ENCODE measurements around the gene SUGCT. TPM values are rescaled to one million over a fixed set of nuclear protein-coding genes. Genes with fewer than 3 reads are reported as not detected.

SUGCT gene
- total and polyA plus RNA-seq, 2 of the 8 experiments (the other 6 are each of a cell fraction or from before 2014, with no cell fraction given): 2.8 to 5.4 TPM

DNA sequence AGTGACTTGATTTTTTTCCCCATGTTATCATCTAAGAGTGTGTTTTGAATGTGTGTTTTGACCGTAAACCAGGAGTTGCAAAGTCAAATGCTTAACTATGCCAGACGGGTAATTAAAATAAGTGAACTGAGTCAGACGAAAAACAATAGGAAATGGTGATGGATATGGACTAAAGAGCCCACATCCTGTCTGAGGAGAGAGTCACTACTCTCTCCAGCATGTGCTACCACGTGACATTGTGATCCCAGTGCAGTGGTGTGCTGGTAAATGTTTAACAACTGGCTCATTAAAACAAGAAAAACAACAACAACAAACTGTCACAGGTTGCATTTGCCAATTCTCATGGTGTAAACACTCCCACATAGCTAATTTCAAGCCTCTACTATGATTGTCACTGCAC, 164.3 kb downstream of the SUGCT start:
- peak; percentile 65 for FAIRE-seq
- Histone ChIP-seq H3K14ac (ENCODE audit: insufficient read length) (no peak overlapping the region), H3K79me2 (ENCODE audit: control insufficient read depth in 1 of 2, insufficient read depth in 2 of 2, low read length in 2 of 2) (no peaks in the 10 kb centered on the region), H3K27me3 (replicated peaks in 1 of 4; ENCODE audit: control insufficient read depth in 3 of 4, extremely low read depth in 1 of 4, insufficient read depth in 3 of 4, low read length in 3 of 4) (no peaks in the 10 kb centered on the region), H3K23me2 (ENCODE audit: low read depth, low read length) (no peaks in the 10 kb centered on the region; the same call in 1 of the 2 replicates), H4K5ac (ENCODE audit: insufficient read length, low read depth, low read length) (no peak overlapping the region), H3K18ac (ENCODE audit: extremely low read depth, low read length) (no peak overlapping the region), H2BK120ac (replicated peaks; ENCODE audit: low read depth, low read length) (no peak overlapping the region), H2BK15ac (ENCODE audit: low read length) (0 out of 2 replicates have a peak overlapping the region, but pooled peaks have one; percentile 35), H2AFZ (ENCODE audit: low read length) (no peak overlapping the region), H3K23ac (ENCODE audit: insufficient read length) (no peak overlapping the region), H3K9ac (replicated peaks in 1 of 4; ENCODE audit: extremely low read depth in 1 of 4, low read depth in 3 of 4, low read length in 3 of 4) (no peak overlapping the region; a peak in 1 of 7 replicates), H3K4me1 (replicated peaks in 1 of 4; ENCODE audit: control insufficient read depth in 3 of 4, insufficient read depth in 4 of 4, low read length in 3 of 4) (peaks cover 0 to 4% (median 0%) of the 10 kb centered on the region in 4 experiments; a peak in 2 of 7 replicates), H4K91ac (replicated peaks; ENCODE audit: insufficient read length, low read length) (no peak overlapping the region), H3K79me1 (ENCODE audit: low read depth, low read length) (no peaks in the 10 kb centered on the region), H2BK20ac (ENCODE audit: low read length) (no peak overlapping the region), H4K8ac (ENCODE audit: extremely low read depth, insufficient read depth, low read length) (no peak overlapping the region), H3K56ac (replicated peaks; ENCODE audit: insufficient read length, low read depth, low read length) (no peak overlapping the region), H4K20me1 (replicated peaks in 1 of 2; ENCODE audit: control insufficient read depth in 1 of 2, insufficient read depth in 2 of 2, low read length in 2 of 2) (no peaks in the 10 kb centered on the region), H3K4me2 (ENCODE audit: insufficient read depth in 1 of 2, low read depth in 2 of 2, low read length in 2 of 2) (no peak overlapping the region), H3K36me3 (ENCODE audit: control insufficient read depth in 2 of 4, insufficient read depth in 4 of 4, low read length in 3 of 4) (no peaks in the 10 kb centered on the region), H2AK5ac (ENCODE audit: low read depth, low read length) (no peak overlapping the region), H3K27ac (ENCODE audit: low read depth, low read length) (no peak overlapping the region), H3K9me3 (ENCODE audit: insufficient read depth in 2 of 2, low read depth in 1 of 2, low read length in 1 of 2) (no peaks in the 10 kb centered on the region), H3K4ac (replicated peaks; ENCODE audit: insufficient read length, low read depth, low read length) (no peak overlapping the region), H3K4me3 (ENCODE audit: extremely low read depth in 1 of 4, insufficient read depth in 2 of 4, low read depth in 3 of 4, low read length in 4 of 4) (no peak overlapping the region), H2BK12ac (ENCODE audit: low read depth, low read length) (no peak overlapping the region), H2BK5ac (ENCODE audit: low read depth, low read length) (no peak overlapping the region)
- peak in 1 of 2 experiments; percentile 7 for DNase-seq (ENCODE audit: low read depth in 1 of 2, low spot score in 2 of 2)
- TF ChIP-seq BCL11A (IDR thresholded peaks at IDR 0.05; ENCODE audit: low read depth in 2 of 2, low read length in 2 of 2) (no peak), MAX (IDR thresholded peaks at IDR 0.05) (0 out of 2 replicates have a peak, but pooled peaks have one; percentile 11), CTBP2 (IDR thresholded peaks at IDR 0.05; ENCODE audit: borderline replicate concordance, insufficient read depth, insufficient read length, low read length) (no peak), CEBPB (IDR thresholded peaks at IDR 0.05; ENCODE audit: low read depth, low read length) (no peak), KDM1A (IDR thresholded peaks at IDR 0.05; ENCODE audit: borderline replicate concordance, low read length) (no peak), POLR2AphosphoS5 (IDR thresholded peaks at IDR 0.05; ENCODE audit: low read depth, low read length) (no peak)
- ChIA-PET CTCF (ENCODE audit: partially characterized antibody) (no interaction called here), POLR2A (ENCODE audit: partially characterized antibody) (no interaction called here)
- WGBS, 2 experiments (ENCODE audit: extremely low coverage in 1 of 2, insufficient coverage in 1 of 2, insufficient read length in 1 of 2, insufficient replicate concordance in 2 of 2, low coverage in 1 of 2, low lambda C conversion rate in 2 of 2, missing lambda C conversion rate in 1 of 2): 62% methylated on average over 4 of the region's 4 CpGs; no CpG with 5 or more reads in 1 of the 2 experiments
